Measurements from ENCODE around the gene SCLY. TPM values are rescaled to one million over a fixed set of nuclear protein-coding genes. Genes with fewer than 3 reads are reported as not detected.
A peak's percentile ranks its signal among the peaks of the same experiment; 100 is the strongest.

The SCLY gene
- total RNA-seq, 1 donor = 18.6 TPM

GRCh38 chr2:238095143-238095542 is 34.3 kb downstream of the SCLY start:
- no peak for DNase-seq (ENCODE audit: low read depth)
- H3K4me3 ChIP-seq (ENCODE audit: low read depth, low read length) = no peak overlapping the region
- TF ChIP-seq, protein P1, sequence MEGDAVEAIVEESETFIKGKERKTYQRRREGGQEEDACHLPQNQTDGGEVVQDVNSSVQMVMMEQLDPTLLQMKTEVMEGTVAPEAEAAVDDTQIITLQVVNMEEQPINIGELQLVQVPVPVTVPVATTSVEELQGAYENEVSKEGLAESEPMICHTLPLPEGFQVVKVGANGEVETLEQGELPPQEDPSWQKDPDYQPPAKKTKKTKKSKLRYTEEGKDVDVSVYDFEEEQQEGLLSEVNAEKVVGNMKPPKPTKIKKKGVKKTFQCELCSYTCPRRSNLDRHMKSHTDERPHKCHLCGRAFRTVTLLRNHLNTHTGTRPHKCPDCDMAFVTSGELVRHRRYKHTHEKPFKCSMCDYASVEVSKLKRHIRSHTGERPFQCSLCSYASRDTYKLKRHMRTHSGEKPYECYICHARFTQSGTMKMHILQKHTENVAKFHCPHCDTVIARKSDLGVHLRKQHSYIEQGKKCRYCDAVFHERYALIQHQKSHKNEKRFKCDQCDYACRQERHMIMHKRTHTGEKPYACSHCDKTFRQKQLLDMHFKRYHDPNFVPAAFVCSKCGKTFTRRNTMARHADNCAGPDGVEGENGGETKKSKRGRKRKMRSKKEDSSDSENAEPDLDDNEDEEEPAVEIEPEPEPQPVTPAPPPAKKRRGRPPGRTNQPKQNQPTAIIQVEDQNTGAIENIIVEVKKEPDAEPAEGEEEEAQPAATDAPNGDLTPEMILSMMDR (IDR thresholded peaks at IDR 0.05; ENCODE audit: insufficient read depth, low read depth, low read length) = no peak

- TF ChIP-seq, protein P1 (IDR thresholded peaks at IDR 0.05; ENCODE audit: insufficient read depth, low read depth, low read length) = no peak
- H3K4me3 ChIP-seq (ENCODE audit: low read depth, low read length) = no peak overlapping the region
- DNase-seq (ENCODE audit: low read depth) = no peak
Observed at GRCh38 chr2:238096311-238097011, 35.7 kb downstream of the SCLY start.

- no peak for DNase-seq (ENCODE audit: low read depth)
Observed at GRCh38 chr2:238097201-238097987, 36.6 kb downstream of the SCLY start.

GRCh38 chr2:238097988-238098871 is 37.4 kb downstream of the SCLY start:
- TF ChIP-seq, protein P1 (IDR thresholded peaks at IDR 0.05; ENCODE audit: insufficient read depth, low read depth, low read length) = no peak
- H3K4me3 ChIP-seq (ENCODE audit: low read depth, low read length) = no peak overlapping the region
- peak; percentile 78 for DNase-seq (ENCODE audit: low read depth)

More at GRCh38 chr2:238097201-238097987, 36.6 kb downstream of the SCLY start:
- TF ChIP-seq, protein P1 (IDR thresholded peaks at IDR 0.05; ENCODE audit: insufficient read depth, low read depth, low read length) = no peak
- H3K4me3 ChIP-seq (ENCODE audit: low read depth, low read length) = no peak overlapping the region

GRCh38 chr2:238098901-238099713 is 38.3 kb downstream of the SCLY start:
- H3K4me3 ChIP-seq (ENCODE audit: low read depth, low read length) = no peak overlapping the region
- TF ChIP-seq, protein P1 (IDR thresholded peaks at IDR 0.05; ENCODE audit: insufficient read depth, low read depth, low read length) = no peak
- no peak for DNase-seq (ENCODE audit: low read depth)

GRCh38 chr2:238099714-238100048 is 38.9 kb downstream of the SCLY start:
- TF ChIP-seq, protein P1 (IDR thresholded peaks at IDR 0.05; ENCODE audit: insufficient read depth, low read depth, low read length) = no peak
- no peak overlapping the region for H3K4me3 ChIP-seq (ENCODE audit: low read depth, low read length)
- DNase-seq (ENCODE audit: low read depth) = no peak

Data from fibroblast of villous mesenchyme (primary cell).